ENCODE data around the gene XIST. TPM values are rescaled to one million over a fixed set of nuclear protein-coding genes. Genes with fewer than 3 reads are reported as not detected.

The XIST gene
- total RNA-seq, 2 donors from 2014 or later, result 0.02 TPM; not detected in 1

DNA sequence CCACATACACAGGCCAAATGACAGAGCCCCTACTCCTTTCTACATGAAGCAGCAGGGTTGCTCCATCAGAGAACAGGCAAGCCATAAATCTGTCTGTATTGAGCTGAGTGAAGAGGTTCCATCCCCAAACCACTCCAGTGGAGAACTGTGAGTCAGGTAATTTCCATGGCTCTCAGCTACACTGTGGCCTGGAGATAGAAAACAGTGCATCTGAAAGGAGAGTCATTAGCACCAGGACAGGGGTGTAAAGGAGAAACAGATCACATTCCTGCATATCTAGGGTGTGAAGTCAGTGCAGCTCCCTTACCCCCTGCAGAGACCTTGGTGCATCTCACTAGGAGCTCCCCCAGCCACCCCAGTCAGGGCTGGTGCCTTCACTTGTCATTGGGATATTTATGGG is 25.2 kb upstream of the XIST start:
- no peaks in the 10 kb centered on the region for H3K36me3 ChIP-seq (ENCODE audit: control insufficient read depth, insufficient read depth, low read length)
- Mint-ChIP-seq H3K9me3 (peaks cover 36% of the 10 kb centered on the region), H3K4me1 (peaks cover 6% of the 10 kb centered on the region), H3K4me3 (no peak overlapping the region), H3K36me3 (ENCODE audit: low read depth) (peaks cover 3% of the 10 kb centered on the region), H3K27ac (peak overlapping the region; percentile 61), H3K27me3 (ENCODE audit: insufficient read depth) (no peaks in the 10 kb centered on the region)
- H3K4me3 ChIP-seq (ENCODE audit: low read length), result no peak overlapping the region
- TF ChIP-seq, protein P1, sequence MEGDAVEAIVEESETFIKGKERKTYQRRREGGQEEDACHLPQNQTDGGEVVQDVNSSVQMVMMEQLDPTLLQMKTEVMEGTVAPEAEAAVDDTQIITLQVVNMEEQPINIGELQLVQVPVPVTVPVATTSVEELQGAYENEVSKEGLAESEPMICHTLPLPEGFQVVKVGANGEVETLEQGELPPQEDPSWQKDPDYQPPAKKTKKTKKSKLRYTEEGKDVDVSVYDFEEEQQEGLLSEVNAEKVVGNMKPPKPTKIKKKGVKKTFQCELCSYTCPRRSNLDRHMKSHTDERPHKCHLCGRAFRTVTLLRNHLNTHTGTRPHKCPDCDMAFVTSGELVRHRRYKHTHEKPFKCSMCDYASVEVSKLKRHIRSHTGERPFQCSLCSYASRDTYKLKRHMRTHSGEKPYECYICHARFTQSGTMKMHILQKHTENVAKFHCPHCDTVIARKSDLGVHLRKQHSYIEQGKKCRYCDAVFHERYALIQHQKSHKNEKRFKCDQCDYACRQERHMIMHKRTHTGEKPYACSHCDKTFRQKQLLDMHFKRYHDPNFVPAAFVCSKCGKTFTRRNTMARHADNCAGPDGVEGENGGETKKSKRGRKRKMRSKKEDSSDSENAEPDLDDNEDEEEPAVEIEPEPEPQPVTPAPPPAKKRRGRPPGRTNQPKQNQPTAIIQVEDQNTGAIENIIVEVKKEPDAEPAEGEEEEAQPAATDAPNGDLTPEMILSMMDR (conservative IDR thresholded peaks at IDR 0.05), result no peak
- no peak overlapping the region for H3K27ac ChIP-seq (ENCODE audit: low read depth, low read length)
- no peaks in the 10 kb centered on the region for H3K4me1 ChIP-seq (ENCODE audit: control insufficient read depth, insufficient read depth, low read length)
- peak; percentile 89 for DNase-seq
- no peaks in the 10 kb centered on the region for H3K27me3 ChIP-seq (ENCODE audit: control insufficient read depth, insufficient read depth, low read length, poor library complexity, severe bottlenecking)
- no peaks in the 10 kb centered on the region for H3K9me3 ChIP-seq (ENCODE audit: control insufficient read depth, low read length)
- H3K9ac ChIP-seq (ENCODE audit: extremely low read depth, low read length, poor library complexity, severe bottlenecking), result no peak overlapping the region

DNA sequence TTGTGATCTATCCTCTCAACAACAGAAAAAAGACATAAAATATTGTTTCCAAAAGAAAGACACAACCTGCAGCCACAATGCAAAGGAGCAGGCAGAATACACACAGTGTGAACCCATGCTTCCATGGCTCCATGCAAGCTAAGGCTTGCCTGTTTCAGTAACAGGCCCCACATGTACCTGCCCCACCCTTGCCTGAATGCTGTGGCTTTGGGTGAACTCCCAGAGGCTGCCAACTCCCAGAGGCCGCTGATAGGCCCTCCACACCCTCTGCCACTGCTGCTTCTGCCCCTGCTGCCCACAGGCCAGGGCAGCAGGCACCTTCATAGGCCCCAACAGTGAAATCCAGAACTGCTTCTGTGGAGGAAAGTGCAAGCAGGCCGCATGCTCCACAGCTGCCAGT is 24.4 kb upstream of the XIST start:
- Histone ChIP-seq H3K4me3 (ENCODE audit: low read length) (no peak overlapping the region), H3K9me3 (ENCODE audit: control insufficient read depth, low read length) (no peaks in the 10 kb centered on the region), H3K27me3 (ENCODE audit: control insufficient read depth, insufficient read depth, low read length, poor library complexity, severe bottlenecking) (no peaks in the 10 kb centered on the region), H3K36me3 (ENCODE audit: control insufficient read depth, insufficient read depth, low read length) (no peaks in the 10 kb centered on the region), H3K27ac (ENCODE audit: low read depth, low read length) (no peak overlapping the region), H3K9ac (ENCODE audit: extremely low read depth, low read length, poor library complexity, severe bottlenecking) (no peak overlapping the region), H3K4me1 (ENCODE audit: control insufficient read depth, insufficient read depth, low read length) (no peaks in the 10 kb centered on the region)
- DNase-seq, result no peak
- peaks cover 30% of the 10 kb centered on the region for H3K9me3 Mint-ChIP-seq
- H3K27ac Mint-ChIP-seq, result peak overlapping the region; percentile 61
- peaks cover 6% of the 10 kb centered on the region for H3K4me1 Mint-ChIP-seq
- H3K4me3 Mint-ChIP-seq, result no peak overlapping the region
- 74% methylated on average over 2 of the region's 2 CpGs; no CpG with 5 or more reads in 1 of the 2 experiments for WGBS, 2 experiments (ENCODE audit: insufficient coverage in 1 of 2, insufficient read length in 1 of 2)
- TF ChIP-seq, protein P1 (conservative IDR thresholded peaks at IDR 0.05), result no peak
- peaks cover 3% of the 10 kb centered on the region for H3K36me3 Mint-ChIP-seq (ENCODE audit: low read depth)
- no peaks in the 10 kb centered on the region for H3K27me3 Mint-ChIP-seq (ENCODE audit: insufficient read depth)

- no peaks in the 10 kb centered on the region for H3K9me3 ChIP-seq (ENCODE audit: control insufficient read depth, low read length)
- no peak overlapping the region for H3K9ac ChIP-seq (ENCODE audit: extremely low read depth, low read length, poor library complexity, severe bottlenecking)
- Mint-ChIP-seq H3K27ac (no peak overlapping the region), H3K9me3 (no peaks in the 10 kb centered on the region), H3K27me3 (ENCODE audit: insufficient read depth) (no peaks in the 10 kb centered on the region), H3K36me3 (ENCODE audit: low read depth) (no peaks in the 10 kb centered on the region), H3K4me3 (no peak overlapping the region), H3K4me1 (no peaks in the 10 kb centered on the region)
- WGBS, 2 experiments (ENCODE audit: insufficient coverage in 1 of 2, insufficient read length in 1 of 2), result 90% methylated on average over 1 of the region's 1 CpG; no CpG with 5 or more reads in 1 of the 2 experiments
- TF ChIP-seq, protein P1 (conservative IDR thresholded peaks at IDR 0.05), result no peak
- H3K27me3 ChIP-seq (ENCODE audit: control insufficient read depth, insufficient read depth, low read length, poor library complexity, severe bottlenecking), result no peaks in the 10 kb centered on the region
- no peak overlapping the region for H3K27ac ChIP-seq (ENCODE audit: low read depth, low read length)
- no peaks in the 10 kb centered on the region for H3K36me3 ChIP-seq (ENCODE audit: control insufficient read depth, insufficient read depth, low read length)
- no peaks in the 10 kb centered on the region for H3K4me1 ChIP-seq (ENCODE audit: control insufficient read depth, insufficient read depth, low read length)
- no peak for DNase-seq
- no peak overlapping the region for H3K4me3 ChIP-seq (ENCODE audit: low read length)
Measured at GRCh38 chrX:73868916-73869315, 16.4 kb upstream of the XIST start.

All from endodermal cell (in vitro differentiated cells).